Pancreas (tissue), 10 donors: ENCODE results near the gene PHOSPHO2. TPM values are rescaled to one million over a fixed set of nuclear protein-coding genes. Genes with fewer than 3 reads are reported as not detected.

Source experiments
- ATAC-seq, 4 donors: fragments of 200-7000 bp; cut with Tn5 transposase; one replicate each; pipeline versions ENCODE4 v1.8.0 to v1.9.1; 2020; ENCODE audit warnings: mild to moderate bottlenecking in 4 of 4, moderate library complexity in 4 of 4
- DNase-seq, 6 donors: peaks; one replicate each; pipeline ENCODE4 v3.0.0-alpha.2; 2020
- FAIRE-seq: peaks from 2 replicates; lab custom pipeline; 2012; peaks lifted over from hg19 to GRCh38; lab: Jason Lieb, UNC
- H3K27ac ChIP-seq, 4 donors: fragments of 200-600 bp; sonication (generic); 1 replicate in 3 of 4; 2 replicates in 1 of 4; pipeline versions ENCODE4 v1.5.0 to v1.8.0; 2020
- H3K27me3 ChIP-seq, 4 donors: fragments of 200-600 bp; one replicate each; pipeline ENCODE4 v1.8.0; 2021
- H3K36me3 ChIP-seq, 3 donors: fragments of 200-600 bp; sonication (generic) in 1 of 3; one replicate each; pipeline versions ENCODE4 v1.5.0 to v1.8.0; 2020 to 2021
- H3K4me1 ChIP-seq, 3 donors: fragments of 200-600 bp; one replicate each; pipeline ENCODE4 v1.8.0; 2021
- H3K4me3 ChIP-seq, 4 donors: fragments of 200-600 bp; sonication (generic) in 2 of 4; one replicate each; pipeline versions ENCODE4 v1.5.0 to v1.8.0; 2020 to 2021
- H3K9me3 ChIP-seq, 4 donors: fragments of 200-600 bp; one replicate each; pipeline ENCODE4 v1.8.0; 2021
- CTCF ChIP-seq, 4 donors: fragments of 200-600 bp; sonication (generic) in 3 of 4; IDR thresholded peaks; one replicate each; pipeline versions ENCODE4 v1.5.0 to v1.8.0; 2021; ENCODE audit warnings: antibody characterized with exemption in 4 of 4
- WGBS, 2 donors: extraction: QIAGEN DNeasy Blood & Tissue Kit; methylation state at CpG; one replicate each; pipeline ENCODE4 v1.1.7; 2013; 5-methylcytosine and 5-hydroxymethylcytosine counted together
- intact Hi-C, 3 donors: fragments of 100-400 bp; cut with DNase I; formaldehyde crosslinking; loops; one replicate each; pipeline versions ENCODE4 v1.11.1 to v1.14.2; 2022
- polyA plus RNA-seq, 2 donors: library from polyadenylated mRNA; stranded (reverse); fragments of 200-250 nt; gene quantifications; one replicate each; pipeline ENCODE4 v1.2.3, GENCODE V29; 2013
- total RNA-seq, 6 donors: library from RNA; stranded (reverse); fragmentation: NEBNext Ultra II Directional in 4 of 6; extraction: Animal tissue kit (Norgen Biotek cat#: 25700) in 4 of 6; gene quantifications; one replicate each; pipeline versions ENCODE4 v1.2.1 to v1.2.4, GENCODE V29; 2021 to 2023
- donor health status: healthy with polysubstance abuse.
- donor health status: DM: no; HTN: no; CAD: no; lungs with moderate emphysema.
- donor health status: DM: no; HTN: no; CAD: no.
- donor health status: control.
- donor health status: control.
- donor health status: Bipolar disorder and iron deficiency.
- donor health status: DM: yes; HTN: yes; CAD: no.
- donor health status: DM: no; HTN: no; CAD: no.
- donor health status: DM: no; HTN: no; CAD: no.
- donor health status: DM: yes; HTN: yes; CAD: no.

Gene PHOSPHO2
- total and polyA plus RNA-seq, 8 donors: 1.9 to 5.9 (median 3.1) TPM

GRCh38 chr2:169716938-169717690, 22.8 kb downstream of the PHOSPHO2 start:
- H3K27ac ChIP-seq: no peak overlapping the region
- TF ChIP-seq CTCF (IDR thresholded peaks at IDR 0.05): no peak
- H3K36me3 ChIP-seq: no peaks in the 10 kb centered on the region
- H3K4me1 ChIP-seq: peaks cover 8 to 19% (median 8%) of the 10 kb centered on the region in 3 donors
- no peaks in the 10 kb centered on the region for H3K27me3 ChIP-seq
- H3K9me3 ChIP-seq: no peaks in the 10 kb centered on the region
- no peak for ATAC-seq
- H3K4me3 ChIP-seq: no peak overlapping the region
- 62 to 63% methylated on average over 12 of the region's 12 CpGs for WGBS, 2 donors
- FAIRE-seq: no peak
- intact Hi-C loops: no loop called here
- no peak for DNase-seq

GRCh38 chr2:169717691-169718063, 23.4 kb downstream of the PHOSPHO2 start:
- Histone ChIP-seq H3K4me3 (no peak overlapping the region), H3K27ac (no peak overlapping the region), H3K4me1 (peaks cover 8 to 19% (median 8%) of the 10 kb centered on the region in 3 donors), H3K9me3 (no peaks in the 10 kb centered on the region), H3K27me3 (no peaks in the 10 kb centered on the region), H3K36me3 (no peaks in the 10 kb centered on the region)
- intact Hi-C loops: no loop called here
- 59 to 67% methylated on average over 4 of the region's 4 CpGs for WGBS, 2 donors
- ATAC-seq (no peak), DNase-seq (no peak), FAIRE-seq (no peak)
- no peak for TF ChIP-seq CTCF (IDR thresholded peaks at IDR 0.05)

GRCh38 chr2:169718930-169719504, 24.7 kb downstream of the PHOSPHO2 start:
- Histone ChIP-seq H3K4me3 (no peak overlapping the region), H3K36me3 (no peaks in the 10 kb centered on the region), H3K27me3 (no peaks in the 10 kb centered on the region), H3K9me3 (no peaks in the 10 kb centered on the region), H3K27ac (no peak overlapping the region), H3K4me1 (peaks cover 8 to 19% (median 8%) of the 10 kb centered on the region in 3 donors)
- WGBS, 2 donors: 79 to 87% methylated on average over 2 of the region's 2 CpGs
- DNase-seq: no peak
- intact Hi-C loops: no loop called here
- ATAC-seq: no peak
- no peak for FAIRE-seq
- TF ChIP-seq CTCF (IDR thresholded peaks at IDR 0.05): no peak

GRCh38 chr2:169721016-169721415, 26.7 kb downstream of the PHOSPHO2 start:
- no peaks in the 10 kb centered on the region for H3K9me3 ChIP-seq
- no peak for FAIRE-seq
- no peak for ATAC-seq
- H3K4me3 ChIP-seq: no peak overlapping the region
- H3K27me3 ChIP-seq: no peaks in the 10 kb centered on the region
- H3K27ac ChIP-seq: no peak overlapping the region
- no peak for TF ChIP-seq CTCF (IDR thresholded peaks at IDR 0.05)
- intact Hi-C loops: no loop called here
- DNase-seq: no peak
- H3K36me3 ChIP-seq: no peaks in the 10 kb centered on the region
- 62 to 74% methylated on average over 3 of the region's 3 CpGs for WGBS, 2 donors
- peaks cover 5 to 10% (median 6%) of the 10 kb centered on the region in 3 donors for H3K4me1 ChIP-seq

GRCh38 chr2:169727065-169727464, 32.8 kb downstream of the PHOSPHO2 start:
- no peak for FAIRE-seq
- no peaks in the 10 kb centered on the region for H3K9me3 ChIP-seq
- no peak overlapping the region for H3K27ac ChIP-seq
- ATAC-seq: no peak
- H3K27me3 ChIP-seq: no peaks in the 10 kb centered on the region
- TF ChIP-seq CTCF (IDR thresholded peaks at IDR 0.05): no peak
- 87 to 90% methylated on average over 5 of the region's 5 CpGs for WGBS, 2 donors
- intact Hi-C loops: no loop called here
- H3K36me3 ChIP-seq: no peaks in the 10 kb centered on the region
- no peak overlapping the region for H3K4me3 ChIP-seq
- no peak for DNase-seq
- peaks cover 0 to 4% (median 0%) of the 10 kb centered on the region in 3 donors for H3K4me1 ChIP-seq
